GM21526 (cell line): ENCODE measurements around the gene CMSS1.

Experiments used
- ATAC-seq: cut with Tn5 transposase; IDR thresholded peaks from one replicate; pipeline ENCODE4 v1.9.1; 2021; ENCODE audit warnings: moderate library complexity; ENCODE audit not compliant: unreplicated experiment, low FRiP score

Gene CMSS1

DNA sequence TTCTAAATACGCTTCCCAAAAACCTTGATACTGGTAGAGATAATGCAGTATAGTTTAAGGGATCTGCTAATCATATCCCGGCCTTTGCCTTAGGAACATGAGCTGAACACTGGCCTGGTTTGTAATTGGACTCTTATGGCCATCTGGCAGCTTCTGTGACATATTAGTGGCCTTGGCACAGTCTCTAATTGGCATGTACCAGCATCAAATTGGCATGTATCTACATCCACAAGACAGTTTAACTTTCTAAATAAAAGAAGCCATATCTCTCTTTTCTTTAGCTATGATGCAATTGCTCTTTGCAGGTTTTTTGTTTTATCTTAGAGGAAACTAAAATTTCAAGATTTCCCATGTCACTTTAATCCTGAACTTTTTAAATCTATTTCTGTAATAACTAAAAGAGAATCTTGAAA, 341.3 kb downstream of the CMSS1 start:
- ATAC-seq = no peak

DNA sequence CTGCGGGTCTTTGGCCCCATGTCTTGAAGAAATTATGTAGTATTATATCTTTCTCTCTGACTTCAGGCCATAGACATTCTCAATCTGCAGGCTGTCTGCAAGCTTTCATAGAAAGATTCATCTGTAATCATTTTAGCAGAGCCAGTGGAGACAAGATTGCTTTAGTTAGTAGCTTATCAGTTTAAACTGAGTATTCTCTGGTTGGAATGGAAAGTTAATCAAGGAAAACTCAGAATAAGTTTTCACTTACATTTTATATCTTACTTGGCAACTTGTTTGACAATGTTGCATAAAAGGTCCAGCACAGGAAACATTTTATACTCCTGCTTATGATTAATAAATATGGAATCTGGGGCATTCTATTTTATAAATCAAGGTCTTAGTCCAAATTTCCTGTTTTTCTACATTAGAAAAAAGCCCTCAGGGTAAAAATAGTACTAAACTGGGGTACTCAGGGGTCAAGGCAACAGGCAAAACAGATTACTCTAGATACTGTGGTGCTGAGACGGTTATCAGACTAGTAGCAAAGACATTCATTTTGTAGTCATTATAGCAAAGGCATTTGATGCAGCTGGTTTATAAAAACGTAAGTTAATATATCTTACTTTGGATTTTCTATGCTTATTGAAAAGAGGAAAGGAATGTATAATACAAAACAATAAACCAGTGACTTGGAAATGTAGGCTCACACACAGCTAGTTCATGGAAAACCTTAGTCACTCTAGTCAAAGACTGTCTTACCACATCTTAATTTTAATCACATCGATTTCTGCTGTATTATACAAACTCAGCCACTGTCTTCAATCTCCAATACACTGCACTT, 341.9 kb downstream of the CMSS1 start:
- no peak for ATAC-seq

DNA sequence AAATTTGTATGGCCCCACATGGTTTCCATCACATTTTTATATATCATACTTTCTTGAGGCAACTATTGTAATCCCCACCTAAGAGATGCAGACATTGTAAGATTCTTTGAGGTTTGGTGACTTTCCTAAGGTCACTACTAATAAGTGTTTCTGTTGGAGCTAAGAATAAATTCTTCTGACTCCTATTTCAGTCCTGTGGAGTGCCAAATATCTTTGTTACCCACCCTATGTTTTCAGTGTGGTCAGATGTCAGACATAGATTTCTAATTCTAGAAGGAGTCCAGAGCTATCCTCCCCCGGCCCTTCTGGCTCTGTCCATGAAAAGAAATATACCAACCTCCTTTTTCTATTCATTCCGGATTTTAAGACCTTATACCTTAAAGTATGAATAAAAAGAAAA, 342.9 kb downstream of the CMSS1 start:
- ATAC-seq = no peak

DNA sequence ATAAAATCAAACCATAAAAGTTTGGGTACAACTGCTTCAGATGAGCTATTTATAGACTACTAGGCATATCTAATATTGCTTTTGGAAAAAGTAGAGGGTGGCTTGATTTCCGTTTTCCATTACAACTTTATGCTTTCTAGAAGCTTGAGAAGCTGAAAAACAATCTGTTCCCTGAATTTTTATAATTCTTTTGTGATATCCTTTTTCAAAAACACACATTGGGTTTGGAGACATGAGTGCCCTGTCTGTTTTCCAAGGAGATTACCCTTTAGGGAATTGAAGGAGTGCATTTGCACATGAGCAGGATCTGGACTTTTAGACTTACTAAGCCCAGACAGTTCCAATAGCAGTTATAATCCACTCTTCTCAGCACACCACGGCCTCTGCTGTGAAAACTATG, 346.1 kb downstream of the CMSS1 start:
- no peak for ATAC-seq

DNA sequence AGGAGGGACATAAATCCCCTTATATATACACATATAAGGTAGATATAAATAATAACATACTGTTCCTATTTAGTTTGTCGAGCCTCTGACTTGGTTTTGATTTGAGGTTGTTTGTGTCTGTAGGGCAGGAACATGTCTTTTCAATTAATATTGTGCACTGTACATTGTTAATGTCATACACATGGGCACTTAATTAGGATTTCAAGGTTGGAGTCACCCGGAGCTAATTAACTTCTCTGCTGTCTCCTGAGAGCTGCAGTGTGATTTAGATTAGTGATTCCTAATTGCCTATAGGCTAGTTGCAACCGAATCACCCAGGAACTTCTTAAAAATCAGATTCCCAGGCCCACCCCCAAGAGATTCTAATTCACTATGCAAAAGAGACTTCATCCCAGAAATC, 347.1 kb downstream of the CMSS1 start:
- ATAC-seq = no peak

DNA sequence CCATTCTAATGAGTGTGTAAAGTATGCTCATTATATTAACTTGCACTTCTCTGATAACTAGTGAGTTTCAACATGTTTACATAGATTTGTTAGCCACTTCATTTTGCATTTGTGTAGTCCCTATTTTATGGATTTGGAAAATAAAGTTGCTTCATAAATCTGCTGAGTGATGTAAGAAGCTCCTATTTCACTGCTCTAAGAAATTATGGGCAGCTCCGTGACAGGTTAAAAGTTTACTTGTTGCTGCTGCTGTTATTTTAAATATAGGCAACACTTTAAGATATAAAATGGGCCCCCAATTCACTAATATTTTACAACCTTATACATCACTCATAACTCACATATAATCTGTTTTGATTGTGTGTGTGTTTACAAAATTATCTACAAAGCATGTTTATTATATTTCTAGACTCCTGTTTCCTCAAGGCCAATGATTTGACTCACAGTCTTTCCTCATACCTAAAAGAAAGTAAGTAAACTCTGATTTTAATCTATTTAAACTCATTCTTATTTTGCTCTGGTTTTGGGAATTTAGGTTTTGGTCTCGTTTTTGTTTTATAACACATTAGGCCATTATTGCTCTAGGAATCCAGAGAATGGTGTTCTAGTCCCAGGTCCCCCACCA, 348.4 kb downstream of the CMSS1 start:
- no peak for ATAC-seq

DNA sequence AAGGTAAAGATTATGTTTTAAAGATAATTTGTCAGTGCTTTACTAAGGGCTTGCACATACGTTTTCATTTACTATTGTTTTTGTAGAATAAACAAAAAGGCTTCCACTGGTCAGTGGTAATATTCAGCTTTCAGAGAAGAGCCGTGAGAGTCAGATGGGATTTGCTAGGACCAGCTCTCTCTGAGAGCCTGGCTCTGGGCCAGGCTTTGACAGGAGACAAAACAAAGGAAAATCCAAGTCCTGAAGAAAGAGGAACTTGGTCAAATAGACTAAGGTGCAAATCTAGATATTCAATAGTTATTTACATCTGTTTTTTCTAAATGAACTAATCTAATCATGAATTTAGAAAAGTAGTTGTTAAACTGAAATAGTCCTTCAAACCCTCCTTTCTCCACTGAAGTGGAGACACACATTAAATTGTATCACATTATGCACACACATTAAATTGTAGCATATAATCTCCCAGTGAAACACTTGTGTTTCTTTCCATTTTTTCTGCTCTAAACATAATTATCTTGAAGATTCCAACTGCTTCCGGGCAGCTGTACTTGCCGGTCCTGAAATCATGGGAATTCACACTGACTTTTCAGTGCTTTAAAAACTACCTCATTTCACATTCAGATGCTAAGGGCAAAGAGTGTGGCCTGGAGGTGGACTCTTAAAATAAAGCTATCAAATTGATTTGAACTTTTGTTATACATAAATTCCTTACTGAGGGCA, 351.7 kb downstream of the CMSS1 start:
- no peak for ATAC-seq

DNA sequence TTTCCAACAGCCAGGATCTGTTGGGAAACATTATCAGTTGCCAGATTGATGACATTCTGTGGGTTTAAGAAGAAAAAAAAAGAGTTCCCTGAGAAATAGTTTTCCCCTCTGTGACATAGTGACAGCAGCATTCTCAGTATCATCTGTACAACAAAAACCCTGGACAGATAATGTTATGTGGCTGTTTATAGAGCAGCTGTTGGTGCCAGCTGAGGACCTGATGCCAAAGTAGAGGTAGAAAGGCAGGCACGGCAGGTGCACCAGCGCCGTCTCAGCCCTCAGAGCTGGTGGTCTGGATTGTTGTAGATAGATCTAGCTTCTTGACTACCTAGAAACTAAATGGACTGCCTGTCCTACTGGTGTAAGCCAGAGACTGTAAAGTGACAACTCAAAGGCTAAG, 352.8 kb downstream of the CMSS1 start:
- no peak for ATAC-seq

DNA sequence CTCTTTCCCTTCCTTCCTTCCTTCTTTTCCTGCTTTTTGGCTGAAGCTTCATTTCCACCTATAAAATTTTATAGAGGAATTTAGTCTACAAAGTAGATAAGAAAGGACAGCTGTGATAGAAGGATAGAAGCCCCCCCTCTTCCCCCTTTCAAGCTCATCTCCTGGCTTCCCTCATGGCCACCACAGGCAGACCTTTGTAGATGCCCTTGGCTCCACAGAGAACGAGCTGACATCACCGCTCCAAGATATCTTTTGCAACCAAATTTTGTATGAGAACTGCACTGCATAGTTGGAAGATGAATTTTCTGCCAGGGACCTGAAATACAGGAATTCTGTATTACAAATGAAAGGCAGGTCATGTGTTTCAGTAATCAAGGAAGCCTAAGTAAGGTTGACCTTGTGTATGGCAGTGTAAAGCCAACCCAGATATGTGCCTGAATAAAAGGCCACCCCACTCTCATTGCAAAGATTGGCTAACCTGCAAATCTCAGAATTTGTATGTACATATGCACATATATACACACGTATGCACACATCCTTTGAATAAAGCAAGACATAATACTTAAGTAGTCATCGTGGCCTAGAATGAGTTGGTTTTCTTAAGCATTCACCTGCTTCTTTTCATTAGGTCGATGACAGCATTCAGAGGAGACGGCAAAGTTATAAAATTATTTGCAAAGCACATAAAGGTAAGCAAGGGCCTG, 353.7 kb downstream of the CMSS1 start:
- no peak for ATAC-seq

DNA sequence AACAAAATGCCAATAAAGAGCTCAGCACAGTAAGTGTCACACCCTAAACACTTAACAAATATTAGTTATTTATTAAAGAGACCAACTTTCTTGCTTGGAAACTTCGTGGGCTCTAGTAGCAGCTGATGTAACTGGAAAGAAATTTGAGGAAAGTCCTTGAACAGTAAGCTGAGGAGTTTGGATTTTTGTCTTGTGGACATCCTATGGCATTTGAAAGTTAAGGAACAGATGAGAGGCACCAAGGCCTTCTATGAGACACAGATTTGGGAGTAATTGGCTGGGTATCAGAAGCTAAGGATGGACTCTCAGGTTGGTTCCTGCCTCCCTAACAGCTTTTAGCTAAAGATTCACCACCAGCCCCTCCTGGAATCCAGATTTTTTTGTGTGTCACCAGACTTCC, 356.3 kb downstream of the CMSS1 start:
- ATAC-seq = no peak

DNA sequence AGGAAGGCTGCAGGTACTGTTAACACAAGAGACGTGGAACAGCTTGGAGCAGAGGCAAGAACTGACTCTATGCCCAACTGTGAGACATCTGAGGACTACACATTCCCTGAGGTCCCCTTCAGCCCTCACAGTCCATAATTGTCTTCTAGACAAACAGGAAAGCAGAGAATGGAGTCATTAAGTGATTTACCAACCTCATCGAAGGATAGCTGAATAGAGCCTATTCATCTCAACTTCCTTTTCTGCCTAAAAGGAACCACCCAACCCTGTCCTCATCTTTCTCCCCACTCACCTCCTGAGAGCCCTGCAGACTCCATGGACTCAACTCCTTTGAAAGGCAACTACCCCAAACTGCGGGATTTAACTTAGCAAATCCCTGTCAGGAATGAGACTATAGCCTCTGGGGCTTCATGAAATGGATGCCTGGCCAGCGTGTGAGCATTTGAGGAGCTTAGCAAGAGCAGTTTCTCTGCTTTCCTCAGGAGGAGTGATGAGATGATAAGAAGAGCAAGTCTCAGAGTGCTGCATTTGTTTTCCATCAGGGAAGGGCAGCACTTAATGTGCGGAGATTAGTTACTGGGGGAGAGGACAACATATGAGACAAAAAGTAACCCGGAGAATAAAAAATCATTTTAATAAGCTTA, 358.1 kb downstream of the CMSS1 start:
- ATAC-seq = no peak

DNA sequence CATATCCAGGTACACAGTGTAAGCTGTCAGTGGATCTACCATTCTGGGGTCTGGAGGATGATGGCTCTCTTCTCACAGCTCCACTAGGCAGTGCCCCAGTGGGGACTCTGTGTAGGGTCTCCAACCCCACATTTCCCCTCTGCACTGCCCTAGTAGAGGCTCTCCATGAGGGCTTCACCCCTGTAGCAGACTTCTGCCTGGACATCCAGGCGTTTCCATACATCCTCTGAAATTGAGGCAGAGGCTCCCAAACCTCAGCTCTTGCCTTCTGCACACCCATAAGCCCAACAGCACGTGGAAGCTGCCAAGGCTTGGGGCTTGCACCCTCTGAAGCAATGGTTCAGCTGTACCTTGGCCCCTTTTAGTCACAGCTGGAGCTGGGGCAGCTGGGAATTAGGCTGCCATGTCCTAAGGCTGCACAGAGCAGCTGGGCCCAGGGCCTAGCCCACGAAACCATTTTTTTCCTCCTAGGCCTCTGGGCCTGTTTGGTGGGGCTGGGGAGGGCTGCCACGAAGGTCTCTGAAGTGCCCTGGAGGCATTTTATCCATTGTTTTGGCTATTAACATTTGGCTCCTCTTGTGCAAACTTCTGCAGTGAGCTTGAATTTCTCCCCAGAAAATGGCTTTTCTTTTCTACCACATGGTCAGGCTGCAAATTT, 362.2 kb downstream of the CMSS1 start:
- ATAC-seq = no peak

DNA sequence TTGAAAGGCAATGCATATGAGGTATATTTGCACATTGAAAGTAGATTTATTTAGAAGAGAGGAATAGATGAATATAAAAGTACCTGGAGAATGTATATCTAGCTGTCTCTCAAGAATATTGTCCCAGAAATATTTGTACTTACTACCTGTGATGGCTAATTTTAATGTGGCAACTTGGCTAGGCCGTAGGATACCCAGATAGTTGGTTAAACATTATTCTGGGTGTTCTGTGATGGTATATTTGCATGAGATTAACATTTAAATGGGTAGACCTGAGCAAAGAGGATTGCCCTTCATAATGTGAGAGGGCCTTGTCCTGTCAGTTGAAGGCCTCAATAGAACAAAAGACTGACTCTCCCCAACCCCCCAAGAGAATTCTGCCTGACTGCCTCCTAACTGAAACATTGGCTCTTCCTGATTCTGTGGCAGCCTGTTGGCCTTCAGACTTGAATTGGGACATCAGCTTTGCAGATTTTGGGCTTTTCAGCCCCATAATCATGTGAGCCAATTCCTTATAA, 366.0 kb downstream of the CMSS1 start:
- no peak for ATAC-seq

DNA sequence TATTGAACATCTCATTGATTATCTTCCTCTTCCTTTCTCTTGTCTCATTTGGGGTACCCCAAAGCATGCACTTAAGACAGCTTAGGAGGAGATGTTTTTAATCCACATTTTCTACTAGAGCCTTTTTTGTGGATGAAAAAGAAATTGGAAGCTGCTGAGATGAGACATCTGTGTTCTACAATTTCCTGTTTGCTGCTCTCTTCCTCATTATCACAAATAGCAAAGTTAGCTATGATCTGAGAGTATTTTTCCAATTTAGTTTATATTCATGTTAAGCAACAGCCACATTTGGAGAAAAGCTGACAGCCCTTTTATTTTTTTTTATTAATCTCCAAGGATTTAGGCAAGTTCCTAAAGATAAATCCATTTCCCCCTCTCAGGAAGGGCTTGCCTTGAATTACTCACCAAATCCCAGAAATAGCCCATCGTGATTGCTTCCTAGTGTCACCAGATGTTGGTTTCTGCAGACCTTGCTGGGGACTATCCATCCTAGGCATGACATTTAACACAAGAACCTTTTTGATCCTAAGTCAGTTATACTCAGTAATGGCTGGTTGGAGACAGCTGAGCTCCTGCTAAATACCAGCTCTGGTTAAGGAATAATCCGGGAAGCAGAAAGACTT, 367.4 kb downstream of the CMSS1 start:
- no peak for ATAC-seq

DNA sequence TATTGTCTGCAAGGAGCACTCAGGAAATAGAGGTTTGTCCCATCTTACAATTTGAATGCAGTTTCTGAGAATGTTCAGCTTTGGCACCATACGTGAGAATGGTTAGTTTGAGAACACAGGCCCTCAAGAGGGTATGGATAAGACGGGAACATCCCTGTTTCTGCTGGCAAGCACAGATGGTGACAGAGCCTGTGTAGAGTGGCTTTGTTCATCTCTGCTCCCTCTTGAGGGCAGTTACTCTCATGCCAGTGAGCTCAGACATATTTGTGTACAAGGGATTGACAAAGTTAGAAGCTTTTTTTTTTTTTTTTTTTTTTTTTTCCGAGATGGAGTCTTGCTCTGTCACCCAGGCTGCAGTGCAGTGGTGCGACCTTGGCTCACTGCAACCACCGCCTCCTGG, 368.2 kb downstream of the CMSS1 start:
- ATAC-seq = no peak

DNA sequence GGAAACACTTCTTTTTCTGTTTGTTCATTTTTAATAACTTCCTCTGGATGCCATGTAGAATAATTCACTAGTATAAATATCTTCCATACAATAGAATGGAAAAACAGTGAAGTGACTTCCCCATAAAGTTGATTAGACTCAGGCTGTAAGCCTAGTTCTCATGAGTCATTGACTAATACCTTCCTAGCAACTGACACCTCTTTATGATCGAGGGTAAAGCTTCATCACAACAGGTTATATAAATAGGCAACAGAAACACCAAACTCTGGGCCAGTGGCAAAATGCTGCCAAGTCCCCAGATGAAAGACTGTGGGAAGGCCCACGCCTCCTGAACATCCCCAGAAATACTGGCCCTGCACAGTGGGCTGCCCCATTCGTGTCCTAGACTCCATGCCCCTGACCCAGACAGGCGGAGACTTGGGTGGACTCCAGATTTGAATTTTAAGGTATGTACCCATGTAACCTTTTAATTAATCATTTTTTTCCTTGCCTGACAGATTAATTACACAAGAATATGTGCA, 371.8 kb downstream of the CMSS1 start:
- no peak for ATAC-seq

DNA sequence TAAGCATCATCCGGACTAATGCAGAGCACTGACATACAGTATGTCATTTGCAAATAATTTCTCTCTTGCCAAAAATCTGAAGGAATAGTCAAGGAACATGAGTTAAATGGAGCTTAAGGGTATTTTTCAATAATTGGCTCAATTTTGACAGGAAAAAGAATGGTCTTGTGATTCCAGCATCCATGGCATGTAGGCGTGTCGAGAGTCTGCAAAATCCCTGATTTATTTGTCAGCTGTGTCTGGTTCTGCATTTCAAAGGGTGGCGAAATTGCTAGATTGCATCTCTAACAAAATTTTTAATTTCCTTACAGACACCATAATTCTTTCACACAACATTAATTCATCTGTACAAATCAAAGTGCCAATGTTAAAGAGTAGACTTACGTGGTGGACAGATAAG, 377.7 kb downstream of the CMSS1 start:
- ATAC-seq = no peak

DNA sequence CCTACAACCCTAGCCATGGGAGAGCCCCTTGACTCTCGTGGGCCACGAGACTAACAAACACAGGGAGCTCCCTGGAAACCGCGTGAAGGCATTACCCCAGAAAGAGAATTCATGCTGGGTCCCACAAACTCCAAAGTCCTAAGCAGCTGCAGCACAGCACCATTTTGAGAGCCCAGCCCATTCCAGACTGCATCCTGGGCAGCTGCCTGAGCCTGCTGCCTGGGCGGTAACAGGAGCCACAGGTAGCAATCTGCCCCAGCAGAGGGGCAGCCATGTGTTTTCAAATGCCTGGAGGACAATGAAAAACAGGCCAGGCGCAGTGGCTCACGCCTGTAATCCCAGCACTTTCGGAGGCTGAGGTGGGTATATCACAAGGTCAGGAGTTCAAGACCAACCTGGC, 380.2 kb downstream of the CMSS1 start:
- ATAC-seq = no peak

DNA sequence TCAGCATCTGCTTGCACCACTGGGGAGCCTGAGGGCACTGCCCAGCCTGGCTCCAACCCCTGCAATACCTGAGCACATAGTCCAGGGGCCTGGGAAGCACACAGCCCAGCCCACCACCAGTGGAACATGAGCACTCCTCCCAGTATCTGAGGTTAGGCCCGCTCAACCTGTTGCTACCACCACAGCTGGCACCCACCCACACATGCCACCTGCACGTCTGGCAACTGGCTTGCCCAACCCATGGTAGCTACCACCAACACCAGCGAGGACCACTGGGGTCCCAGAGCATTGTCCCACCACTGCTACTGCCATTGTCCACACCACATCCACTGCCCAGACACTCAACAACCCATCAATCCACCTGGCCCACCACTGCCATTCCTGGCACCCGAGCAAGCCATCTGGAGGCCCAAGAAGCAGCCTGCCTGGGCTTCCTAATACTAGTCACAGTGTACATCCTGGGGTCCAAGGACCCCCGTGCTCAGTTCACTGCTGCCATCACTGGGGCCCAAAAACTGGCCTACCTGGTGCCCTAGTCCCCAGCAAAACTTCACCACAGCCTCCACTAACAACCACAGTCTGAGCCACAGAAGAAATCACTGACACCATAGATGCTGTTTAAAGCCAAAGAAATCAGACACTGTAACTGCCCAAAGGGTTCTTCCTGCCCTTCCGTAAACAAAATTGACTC, 381.1 kb downstream of the CMSS1 start:
- no peak for ATAC-seq
